ENCODE data around the gene TSC22D1. TPM values are rescaled to one million over a fixed set of nuclear protein-coding genes. Genes with fewer than 3 reads are reported as not detected.

Gene TSC22D1
- total RNA-seq, 1 experiment from 2014 or later: 79.2 TPM

DNA sequence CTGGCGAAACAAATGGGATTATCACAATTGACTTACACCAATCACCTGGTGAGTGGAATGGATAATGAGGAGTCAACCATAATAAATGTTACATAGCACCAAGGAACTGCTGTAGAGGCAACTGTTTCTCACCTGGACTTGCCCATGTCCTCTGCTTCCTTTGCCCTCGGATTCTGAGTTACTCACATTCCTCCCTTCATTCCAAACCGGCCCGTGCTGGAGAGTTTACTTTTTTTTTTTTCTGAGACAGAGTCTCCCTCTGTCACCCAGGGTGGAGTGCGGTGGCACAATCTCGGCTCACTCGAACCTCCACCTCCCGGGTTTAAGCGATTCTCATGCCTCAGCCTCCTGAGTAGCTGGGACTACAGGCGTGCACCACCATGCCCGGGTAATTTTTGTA, 41.5 kb upstream of the TSC22D1 start:
- Histone ChIP-seq H3K27ac (no peak overlapping the region), H3K4me1 (replicated peaks; ENCODE audit: insufficient read depth) (0 out of 2 replicates have a peak, but pooled peaks cover 5% of the 10 kb centered on the region), H3K4me2 (no peak overlapping the region), H3K9me3 (ENCODE audit: insufficient read depth, low read depth) (no peaks in the 10 kb centered on the region), H3K36me3 (ENCODE audit: low read depth) (no peaks in the 10 kb centered on the region), H3K27me3 (ENCODE audit: insufficient read depth, low read depth) (no peaks in the 10 kb centered on the region), H3K9me2 (ENCODE audit: insufficient read depth) (no peaks in the 10 kb centered on the region), H3K79me2 (ENCODE audit: low read depth) (no peaks in the 10 kb centered on the region), H3F3A (ENCODE audit: insufficient read depth, low read depth) (no peaks in the 10 kb centered on the region), H3K4me3 (no peak overlapping the region), H2AFZ (no peak overlapping the region), H4K20me1 (ENCODE audit: insufficient read depth) (no peaks in the 10 kb centered on the region)
- intact Hi-C loops (cut with micrococcal nuclease; ENCODE audit: unreplicated experiment): no loop called here
- TF ChIP-seq, protein P1, sequence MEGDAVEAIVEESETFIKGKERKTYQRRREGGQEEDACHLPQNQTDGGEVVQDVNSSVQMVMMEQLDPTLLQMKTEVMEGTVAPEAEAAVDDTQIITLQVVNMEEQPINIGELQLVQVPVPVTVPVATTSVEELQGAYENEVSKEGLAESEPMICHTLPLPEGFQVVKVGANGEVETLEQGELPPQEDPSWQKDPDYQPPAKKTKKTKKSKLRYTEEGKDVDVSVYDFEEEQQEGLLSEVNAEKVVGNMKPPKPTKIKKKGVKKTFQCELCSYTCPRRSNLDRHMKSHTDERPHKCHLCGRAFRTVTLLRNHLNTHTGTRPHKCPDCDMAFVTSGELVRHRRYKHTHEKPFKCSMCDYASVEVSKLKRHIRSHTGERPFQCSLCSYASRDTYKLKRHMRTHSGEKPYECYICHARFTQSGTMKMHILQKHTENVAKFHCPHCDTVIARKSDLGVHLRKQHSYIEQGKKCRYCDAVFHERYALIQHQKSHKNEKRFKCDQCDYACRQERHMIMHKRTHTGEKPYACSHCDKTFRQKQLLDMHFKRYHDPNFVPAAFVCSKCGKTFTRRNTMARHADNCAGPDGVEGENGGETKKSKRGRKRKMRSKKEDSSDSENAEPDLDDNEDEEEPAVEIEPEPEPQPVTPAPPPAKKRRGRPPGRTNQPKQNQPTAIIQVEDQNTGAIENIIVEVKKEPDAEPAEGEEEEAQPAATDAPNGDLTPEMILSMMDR (conservative IDR thresholded peaks at IDR 0.05): no peak
- TF ChIP-seq EZH2 (IDR thresholded peaks at IDR 0.05; ENCODE audit: low read depth): no peak
- no peak for DNase-seq
- ChIA-PET CTCF (no interaction called here), POLR2A (ENCODE audit: unreplicated experiment) (no interaction called here)
- BruUV-seq (replicated peaks): no TSS peak

DNA sequence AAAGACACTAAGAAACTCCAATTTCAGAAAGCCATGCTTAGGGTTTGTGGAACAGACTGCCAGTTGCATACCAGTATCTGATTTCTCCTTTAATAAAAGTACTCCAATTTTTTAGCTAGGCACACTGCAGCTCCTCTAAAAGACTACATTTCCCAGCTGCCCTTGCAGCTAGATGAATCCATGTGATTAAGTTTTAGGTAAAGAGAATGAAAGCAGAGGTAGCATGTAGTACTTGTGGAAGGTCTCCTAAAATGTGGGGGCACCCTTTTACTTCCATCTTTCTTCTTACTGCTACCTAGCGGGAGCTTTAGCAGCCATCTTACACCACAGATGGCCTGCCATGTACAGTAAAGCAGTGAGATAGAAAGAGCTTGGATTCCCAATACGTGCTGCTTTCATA, 33.0 kb upstream of the TSC22D1 start:
- H3K4me1 ChIP-seq (replicated peaks; ENCODE audit: insufficient read depth): no peaks in the 10 kb centered on the region
- H3K27me3 ChIP-seq (ENCODE audit: insufficient read depth, low read depth): no peaks in the 10 kb centered on the region
- no peaks in the 10 kb centered on the region for H3F3A ChIP-seq (ENCODE audit: insufficient read depth, low read depth)
- no peaks in the 10 kb centered on the region for H3K36me3 ChIP-seq (ENCODE audit: low read depth)
- H3K4me2 ChIP-seq: no peak overlapping the region
- no peaks in the 10 kb centered on the region for H3K9me2 ChIP-seq (ENCODE audit: insufficient read depth)
- ChIA-PET POLR2A (ENCODE audit: unreplicated experiment) (no interaction called here), CTCF (no interaction called here)
- DNase-seq: no peak
- H3K79me2 ChIP-seq (ENCODE audit: low read depth): no peaks in the 10 kb centered on the region
- H3K9me3 ChIP-seq (ENCODE audit: insufficient read depth, low read depth): peaks cover 4% of the 10 kb centered on the region; the same call in 1 of the 2 replicates
- H3K4me3 ChIP-seq: no peak overlapping the region
- H2AFZ ChIP-seq: no peak overlapping the region
- TF ChIP-seq, protein P1 (conservative IDR thresholded peaks at IDR 0.05): no peak
- TF ChIP-seq EZH2 (IDR thresholded peaks at IDR 0.05; ENCODE audit: low read depth): no peak
- intact Hi-C loops (cut with micrococcal nuclease; ENCODE audit: unreplicated experiment): no loop called here
- no TSS peak for BruUV-seq (replicated peaks)
- no peak overlapping the region for H3K27ac ChIP-seq
- no peaks in the 10 kb centered on the region for H4K20me1 ChIP-seq (ENCODE audit: insufficient read depth)

DNA sequence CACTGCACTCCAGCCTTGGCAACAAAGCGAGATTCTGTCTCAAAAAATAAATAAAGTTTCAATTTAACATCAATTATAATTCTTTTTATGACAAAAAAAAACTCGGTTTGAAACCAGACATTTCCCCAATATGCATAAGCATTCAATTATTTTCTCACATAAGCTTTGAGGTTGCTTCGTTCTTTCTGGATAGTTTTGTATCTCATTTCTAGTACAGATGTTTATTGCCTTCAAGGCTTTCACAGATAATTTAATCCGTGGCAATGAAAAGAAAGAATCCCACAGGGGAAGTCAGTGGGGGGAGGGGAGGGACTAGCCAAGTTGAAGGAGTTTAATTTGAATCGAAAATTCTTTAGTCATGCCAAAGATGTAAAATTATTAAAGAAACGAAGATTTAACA, 29.6 kb upstream of the TSC22D1 start:
- ChIA-PET CTCF (no interaction called here), POLR2A (ENCODE audit: unreplicated experiment) (no interaction called here)
- H3K4me3 ChIP-seq: no peak overlapping the region
- no peak for DNase-seq
- peaks cover 4% of the 10 kb centered on the region; the same call in 1 of the 2 replicates for H3K9me3 ChIP-seq (ENCODE audit: insufficient read depth, low read depth)
- H3K4me1 ChIP-seq (replicated peaks; ENCODE audit: insufficient read depth): no peaks in the 10 kb centered on the region
- no peaks in the 10 kb centered on the region for H3K27me3 ChIP-seq (ENCODE audit: insufficient read depth, low read depth)
- H3K9me2 ChIP-seq (ENCODE audit: insufficient read depth): no peaks in the 10 kb centered on the region
- H3K36me3 ChIP-seq (ENCODE audit: low read depth): no peaks in the 10 kb centered on the region
- intact Hi-C loops (cut with micrococcal nuclease; ENCODE audit: unreplicated experiment): no loop called here
- H3K27ac ChIP-seq: no peak overlapping the region
- H2AFZ ChIP-seq: no peak overlapping the region
- no peaks in the 10 kb centered on the region for H3F3A ChIP-seq (ENCODE audit: insufficient read depth, low read depth)
- H3K4me2 ChIP-seq: no peak overlapping the region
- BruUV-seq (replicated peaks): no TSS peak
- H3K79me2 ChIP-seq (ENCODE audit: low read depth): no peaks in the 10 kb centered on the region
- H4K20me1 ChIP-seq (ENCODE audit: insufficient read depth): no peaks in the 10 kb centered on the region
- TF ChIP-seq EZH2 (IDR thresholded peaks at IDR 0.05; ENCODE audit: low read depth): no peak
- TF ChIP-seq, protein P1 (conservative IDR thresholded peaks at IDR 0.05): no peak

All from PC-9 (cell line).